ENCODE data around the gene RAE1. TPM values are rescaled to one million over a fixed set of nuclear protein-coding genes. Genes with fewer than 3 reads are reported as not detected.
"Not testable (repeated sequence)": the region's sequence is repeated elsewhere in the genome, so short reads cannot be mapped to it uniquely, and the experiment has no call there.

RAE1 gene
- total and polyA plus RNA-seq, 2 donors (not counting 3 experiments of a cell fraction or from before 2014, with no cell fraction given): 34.1 to 55.8 TPM

DNA sequence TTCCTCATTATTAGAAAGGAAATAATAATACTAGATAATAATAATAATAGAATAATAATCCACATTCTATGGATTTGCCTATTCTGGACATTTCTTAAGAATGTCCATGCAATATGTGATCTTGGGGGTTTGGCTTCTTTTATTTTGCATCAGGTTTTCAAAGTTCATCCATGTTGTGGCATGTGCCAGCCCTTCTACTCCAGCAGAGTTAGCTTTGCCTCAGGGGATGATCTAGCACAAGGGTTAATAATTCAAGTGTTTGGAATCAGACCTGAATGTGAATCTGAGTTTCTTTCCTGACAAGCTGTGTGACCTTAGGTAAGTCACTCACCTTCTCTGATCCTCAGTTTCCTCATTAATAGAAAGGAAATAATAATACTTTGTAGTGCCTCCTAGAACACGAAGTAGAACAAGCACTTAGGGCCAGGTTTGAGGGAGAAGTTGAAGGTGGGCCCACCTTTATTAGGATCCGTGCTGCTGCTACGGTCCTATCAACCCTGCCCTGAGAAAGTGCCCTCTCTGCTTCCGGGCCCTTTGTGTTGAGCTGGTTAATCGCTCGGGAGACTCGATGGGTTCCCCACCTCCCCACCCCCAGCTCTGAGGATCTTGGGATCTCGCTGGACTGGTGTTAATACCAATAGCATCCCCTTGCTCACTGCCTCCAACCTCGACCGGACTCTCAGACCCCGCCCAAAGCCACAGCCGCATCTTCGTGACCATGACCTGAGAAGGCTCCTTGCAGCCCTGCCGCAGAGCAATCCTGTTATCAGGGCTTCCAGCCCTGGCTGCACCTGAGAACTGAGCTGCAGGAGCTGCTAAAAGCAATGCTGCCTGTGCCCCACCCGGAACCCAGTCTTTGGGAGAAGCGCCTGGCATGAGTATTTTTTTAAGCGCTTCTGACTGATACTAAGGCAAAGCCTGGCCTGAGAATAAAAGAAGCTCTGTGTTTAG lies 67.0 kb downstream of the RAE1 start:
- CTCF ChIA-PET: no interaction called here
- H3K27me3 ChIP-seq (ENCODE audit: control insufficient read depth in 2 of 2, insufficient read depth in 2 of 2, low read length in 2 of 2): no peaks in the 10 kb centered on the region
- no peak overlapping the region for H3K4me2 ChIP-seq (ENCODE audit: insufficient read depth, low read length)
- no peaks in the 10 kb centered on the region for H3K4me1 ChIP-seq (ENCODE audit: control insufficient read depth, extremely low read depth, insufficient read depth, low read length)
- no peak for TF ChIP-seq EZH2 (IDR thresholded peaks at IDR 0.05; ENCODE audit: borderline replicate concordance, low read depth, low read length, severe bottlenecking)
- TF ChIP-seq, protein P1, sequence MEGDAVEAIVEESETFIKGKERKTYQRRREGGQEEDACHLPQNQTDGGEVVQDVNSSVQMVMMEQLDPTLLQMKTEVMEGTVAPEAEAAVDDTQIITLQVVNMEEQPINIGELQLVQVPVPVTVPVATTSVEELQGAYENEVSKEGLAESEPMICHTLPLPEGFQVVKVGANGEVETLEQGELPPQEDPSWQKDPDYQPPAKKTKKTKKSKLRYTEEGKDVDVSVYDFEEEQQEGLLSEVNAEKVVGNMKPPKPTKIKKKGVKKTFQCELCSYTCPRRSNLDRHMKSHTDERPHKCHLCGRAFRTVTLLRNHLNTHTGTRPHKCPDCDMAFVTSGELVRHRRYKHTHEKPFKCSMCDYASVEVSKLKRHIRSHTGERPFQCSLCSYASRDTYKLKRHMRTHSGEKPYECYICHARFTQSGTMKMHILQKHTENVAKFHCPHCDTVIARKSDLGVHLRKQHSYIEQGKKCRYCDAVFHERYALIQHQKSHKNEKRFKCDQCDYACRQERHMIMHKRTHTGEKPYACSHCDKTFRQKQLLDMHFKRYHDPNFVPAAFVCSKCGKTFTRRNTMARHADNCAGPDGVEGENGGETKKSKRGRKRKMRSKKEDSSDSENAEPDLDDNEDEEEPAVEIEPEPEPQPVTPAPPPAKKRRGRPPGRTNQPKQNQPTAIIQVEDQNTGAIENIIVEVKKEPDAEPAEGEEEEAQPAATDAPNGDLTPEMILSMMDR (IDR thresholded peaks at IDR 0.05; ENCODE audit: extremely low read depth in 1 of 2, insufficient read depth in 1 of 2, low read depth in 1 of 2, low read length in 2 of 2): no peak
- TF ChIP-seq, protein P2, sequence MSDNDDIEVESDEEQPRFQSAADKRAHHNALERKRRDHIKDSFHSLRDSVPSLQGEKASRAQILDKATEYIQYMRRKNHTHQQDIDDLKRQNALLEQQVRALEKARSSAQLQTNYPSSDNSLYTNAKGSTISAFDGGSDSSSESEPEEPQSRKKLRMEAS (IDR thresholded peaks at IDR 0.05; ENCODE audit: insufficient read depth, insufficient read length): no peak
- no peak for TF ChIP-seq POLR2AphosphoS5 (IDR thresholded peaks at IDR 0.05; ENCODE audit: insufficient read depth, low read depth, low read length)
- TF ChIP-seq GATA2 (IDR thresholded peaks at IDR 0.05; ENCODE audit: insufficient read depth, insufficient read length, low read depth, low read length): no peak
- no peak for TF ChIP-seq FOS (IDR thresholded peaks at IDR 0.05; ENCODE audit: borderline replicate concordance, insufficient read depth, low read length)
- TF ChIP-seq POLR2A (IDR thresholded peaks at IDR 0.05; ENCODE audit: low read depth, low read length): no peak
- TF ChIP-seq MYC (IDR thresholded peaks at IDR 0.05; ENCODE audit: low read depth, low read length): no peak
- TF ChIP-seq JUN (IDR thresholded peaks at IDR 0.05; ENCODE audit: borderline replicate concordance, insufficient read depth, insufficient read length, low read depth): no peak
- no peaks in the 10 kb centered on the region for H3K9me3 ChIP-seq (replicated peaks; ENCODE audit: control insufficient read depth, insufficient read depth, low read length)
- H3K9ac ChIP-seq (replicated peaks; ENCODE audit: extremely low read depth, insufficient read depth, low read length): no peak overlapping the region
- dilution Hi-C loops (cut with MboI; ENCODE audit: extremely low pct_ligation_motif_present, low sequenced_read_pairs): no loop called here
- POLR2A ChIA-PET: no interaction called here
- no peaks in the 10 kb centered on the region for H3K9me1 ChIP-seq (replicated peaks; ENCODE audit: control insufficient read depth, extremely low read depth, insufficient read depth, low read length)
- H3K79me2 ChIP-seq (ENCODE audit: control insufficient read depth, insufficient read depth, low read length): no peaks in the 10 kb centered on the region
- DNase-seq (ENCODE audit: low read depth, low spot score) (no peak), FAIRE-seq (no peak)
- H3K4me3 ChIP-seq (replicated peaks in 1 of 3; ENCODE audit: insufficient read depth in 1 of 3, low read depth in 1 of 3, low read length in 3 of 3): no peak overlapping the region
- no TSS peak for BruUV-seq (replicated peaks)
- intact Hi-C loops (cut with micrococcal nuclease): no loop called here
- no peak overlapping the region for H3K27ac ChIP-seq (ENCODE audit: insufficient read depth, low read depth, low read length)
- H2AFZ ChIP-seq (ENCODE audit: low read depth, low read length): no peak overlapping the region
- no peaks in the 10 kb centered on the region for H3K36me3 ChIP-seq (ENCODE audit: control insufficient read depth in 2 of 2, extremely low read depth in 1 of 2, insufficient read depth in 2 of 2, low read length in 2 of 2)
- H4K20me1 ChIP-seq (replicated peaks; ENCODE audit: control insufficient read depth, extremely low read depth, insufficient read depth, low read length): no peaks in the 10 kb centered on the region

DNA sequence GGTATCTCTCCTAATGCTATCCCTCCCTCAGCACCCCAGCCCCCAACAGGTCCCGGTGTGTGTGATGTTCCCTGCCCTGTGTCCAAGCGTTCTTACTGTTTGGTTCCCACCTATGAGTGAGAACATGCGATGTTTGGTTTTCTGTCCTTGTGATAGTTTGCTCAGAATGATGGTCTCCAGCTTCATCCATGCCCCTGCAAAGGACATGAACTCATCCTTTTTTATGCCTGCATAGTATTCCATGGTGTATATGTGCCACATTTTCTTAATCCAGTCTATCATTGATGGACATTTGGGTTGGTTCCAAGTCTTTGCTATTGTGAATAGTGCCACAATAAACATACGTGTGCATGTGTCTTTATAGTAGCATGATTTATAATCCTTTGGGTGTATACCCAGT lies 68.4 kb downstream of the RAE1 start:
- DNase-seq (ENCODE audit: low read depth, low spot score); H3K27ac ChIP-seq (ENCODE audit: insufficient read depth, low read depth, low read length); H3K4me3 ChIP-seq (replicated peaks in 1 of 3; ENCODE audit: insufficient read depth in 1 of 3, low read depth in 1 of 3, low read length in 3 of 3); POLR2A ChIA-PET; H3K27me3 ChIP-seq (ENCODE audit: control insufficient read depth in 2 of 2, insufficient read depth in 2 of 2, low read length in 2 of 2); CTCF ChIA-PET; H3K4me2 ChIP-seq (ENCODE audit: insufficient read depth, low read length); FAIRE-seq; BruUV-seq (replicated peaks); H3K79me2 ChIP-seq (ENCODE audit: control insufficient read depth, insufficient read depth, low read length); H3K36me3 ChIP-seq (ENCODE audit: control insufficient read depth in 2 of 2, extremely low read depth in 1 of 2, insufficient read depth in 2 of 2, low read length in 2 of 2); H3K4me1 ChIP-seq (ENCODE audit: control insufficient read depth, extremely low read depth, insufficient read depth, low read length); H3K9ac ChIP-seq (replicated peaks; ENCODE audit: extremely low read depth, insufficient read depth, low read length); H3K9me1 ChIP-seq (replicated peaks; ENCODE audit: control insufficient read depth, extremely low read depth, insufficient read depth, low read length); H3K9me3 ChIP-seq (replicated peaks; ENCODE audit: control insufficient read depth, insufficient read depth, low read length); H2AFZ ChIP-seq (ENCODE audit: low read depth, low read length); dilution Hi-C loops (cut with MboI; ENCODE audit: extremely low pct_ligation_motif_present, low sequenced_read_pairs); H4K20me1 ChIP-seq (replicated peaks; ENCODE audit: control insufficient read depth, extremely low read depth, insufficient read depth, low read length); intact Hi-C loops (cut with micrococcal nuclease): not testable (repeated sequence)
